Vagina (tissue), 2 donors: Measurements from ENCODE around the gene PEX5L.

Experiments
- POLR2A ChIP-seq, 2 donors: fragments of 450-650 bp; IDR thresholded peaks; one replicate each; pipeline ENCODE4 v1.6.1; 2017; ENCODE audit warnings: antibody characterized with exemption in 2 of 2, mild to moderate bottlenecking in 2 of 2, moderate library complexity in 2 of 2
- TF ChIP-seq, protein P1 (sequence below), 3 experiments: fragments of 450-650 bp in 2 of 3; fragments of 200-600 bp in 1 of 3; sonication (generic) in 1 of 3; IDR thresholded peaks; one replicate each; pipeline ENCODE4 v1.5.1; 2017 to 2019; ENCODE audit warnings: antibody characterized with exemption in 3 of 3, mild to moderate bottlenecking in 2 of 3, moderate library complexity in 2 of 3

DNA sequence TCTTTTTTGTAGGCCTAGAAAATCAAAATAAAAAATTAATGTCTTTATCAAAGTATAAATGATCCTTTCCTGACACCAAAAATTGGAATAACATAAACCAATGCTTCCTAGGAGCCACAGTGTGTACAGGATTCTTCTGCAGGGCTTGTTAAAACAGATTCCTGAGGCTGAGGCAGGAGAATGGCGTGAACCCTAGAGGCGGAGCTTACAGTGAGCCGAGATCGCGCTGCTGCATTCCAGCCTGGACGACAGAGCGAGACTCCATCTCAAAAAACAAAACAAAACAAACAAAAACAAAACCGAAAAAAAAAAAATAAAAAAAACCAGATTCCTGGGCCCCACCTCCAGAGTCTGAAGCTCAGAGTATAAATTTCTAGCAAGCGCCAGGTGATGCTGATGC lies 78.0 kb downstream of the PEX5L start:
- TF ChIP-seq, protein P1, sequence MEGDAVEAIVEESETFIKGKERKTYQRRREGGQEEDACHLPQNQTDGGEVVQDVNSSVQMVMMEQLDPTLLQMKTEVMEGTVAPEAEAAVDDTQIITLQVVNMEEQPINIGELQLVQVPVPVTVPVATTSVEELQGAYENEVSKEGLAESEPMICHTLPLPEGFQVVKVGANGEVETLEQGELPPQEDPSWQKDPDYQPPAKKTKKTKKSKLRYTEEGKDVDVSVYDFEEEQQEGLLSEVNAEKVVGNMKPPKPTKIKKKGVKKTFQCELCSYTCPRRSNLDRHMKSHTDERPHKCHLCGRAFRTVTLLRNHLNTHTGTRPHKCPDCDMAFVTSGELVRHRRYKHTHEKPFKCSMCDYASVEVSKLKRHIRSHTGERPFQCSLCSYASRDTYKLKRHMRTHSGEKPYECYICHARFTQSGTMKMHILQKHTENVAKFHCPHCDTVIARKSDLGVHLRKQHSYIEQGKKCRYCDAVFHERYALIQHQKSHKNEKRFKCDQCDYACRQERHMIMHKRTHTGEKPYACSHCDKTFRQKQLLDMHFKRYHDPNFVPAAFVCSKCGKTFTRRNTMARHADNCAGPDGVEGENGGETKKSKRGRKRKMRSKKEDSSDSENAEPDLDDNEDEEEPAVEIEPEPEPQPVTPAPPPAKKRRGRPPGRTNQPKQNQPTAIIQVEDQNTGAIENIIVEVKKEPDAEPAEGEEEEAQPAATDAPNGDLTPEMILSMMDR (IDR thresholded peaks at IDR 0.05) = no peak
- no peak for TF ChIP-seq POLR2A (IDR thresholded peaks at IDR 0.05)
